Measurements from ENCODE around the gene PRDM16.

GRCh38 chr1:3237994-3238702 lies 169.1 kb downstream of the PRDM16 start:
- TF ChIP-seq, protein P1, sequence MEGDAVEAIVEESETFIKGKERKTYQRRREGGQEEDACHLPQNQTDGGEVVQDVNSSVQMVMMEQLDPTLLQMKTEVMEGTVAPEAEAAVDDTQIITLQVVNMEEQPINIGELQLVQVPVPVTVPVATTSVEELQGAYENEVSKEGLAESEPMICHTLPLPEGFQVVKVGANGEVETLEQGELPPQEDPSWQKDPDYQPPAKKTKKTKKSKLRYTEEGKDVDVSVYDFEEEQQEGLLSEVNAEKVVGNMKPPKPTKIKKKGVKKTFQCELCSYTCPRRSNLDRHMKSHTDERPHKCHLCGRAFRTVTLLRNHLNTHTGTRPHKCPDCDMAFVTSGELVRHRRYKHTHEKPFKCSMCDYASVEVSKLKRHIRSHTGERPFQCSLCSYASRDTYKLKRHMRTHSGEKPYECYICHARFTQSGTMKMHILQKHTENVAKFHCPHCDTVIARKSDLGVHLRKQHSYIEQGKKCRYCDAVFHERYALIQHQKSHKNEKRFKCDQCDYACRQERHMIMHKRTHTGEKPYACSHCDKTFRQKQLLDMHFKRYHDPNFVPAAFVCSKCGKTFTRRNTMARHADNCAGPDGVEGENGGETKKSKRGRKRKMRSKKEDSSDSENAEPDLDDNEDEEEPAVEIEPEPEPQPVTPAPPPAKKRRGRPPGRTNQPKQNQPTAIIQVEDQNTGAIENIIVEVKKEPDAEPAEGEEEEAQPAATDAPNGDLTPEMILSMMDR (IDR thresholded peaks at IDR 0.05; ENCODE audit: low read length): no peak
- TF ChIP-seq EZH2 (IDR thresholded peaks at IDR 0.05; ENCODE audit: borderline replicate concordance, low read length): no peak

Data from OCI-LY1 (cell line).